Measurements from ENCODE around the gene SFT2D2.

Gene SFT2D2

DNA sequence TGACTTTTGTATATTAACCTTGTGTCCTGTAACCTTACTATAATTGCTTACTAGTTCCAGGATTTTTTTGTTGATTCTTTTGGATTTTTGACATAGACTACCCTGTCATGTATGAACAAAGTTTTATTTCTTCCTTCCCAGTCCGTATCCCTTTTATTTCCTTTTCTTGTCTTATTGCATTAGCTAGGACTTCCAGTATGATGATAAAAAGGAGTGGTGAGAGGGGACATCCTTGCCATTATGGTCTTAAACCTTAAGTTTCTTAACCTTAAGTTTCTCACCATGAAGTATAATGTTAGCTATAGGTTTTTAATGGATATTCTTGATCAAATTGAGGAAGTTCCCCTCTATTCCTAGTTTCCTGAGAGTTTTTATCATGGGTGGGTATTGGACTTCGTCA lies 30.4 kb downstream of the SFT2D2 start:
- Histone ChIP-seq H3K9me3 (replicated peaks; ENCODE audit: insufficient read depth, low read length) (no peaks in the 10 kb centered on the region), H3K4me3 (ENCODE audit: low read length) (no peak overlapping the region), H3K36me3 (replicated peaks; ENCODE audit: insufficient read depth, low read length) (0 out of 2 replicates have a peak, but pooled peaks cover 3% of the 10 kb centered on the region), H3K4me2 (ENCODE audit: low read depth, low read length) (no peak overlapping the region), H3K9ac (ENCODE audit: low read length) (no peak overlapping the region), H2AFZ (ENCODE audit: low read length) (no peak overlapping the region), H3K9me2 (replicated peaks; ENCODE audit: insufficient read depth, low read length) (no peaks in the 10 kb centered on the region), H4K20me1 (ENCODE audit: insufficient read depth, low read length) (no peaks in the 10 kb centered on the region), H3F3A (ENCODE audit: insufficient read depth, low read length) (no peaks in the 10 kb centered on the region), H3K27ac (ENCODE audit: low read length) (no peak overlapping the region), H3K27me3 (replicated peaks; ENCODE audit: insufficient read depth, low read length) (no peaks in the 10 kb centered on the region), H3K4me1 (ENCODE audit: low read length) (no peaks in the 10 kb centered on the region), H3K79me2 (ENCODE audit: low read length) (no peaks in the 10 kb centered on the region; the same call in 1 of the 2 replicates)
- no peak for DNase-seq
- TF ChIP-seq EZH2phosphoT487 (IDR thresholded peaks at IDR 0.05; ENCODE audit: low read length) (no peak), EZH2 (optimal IDR thresholded peaks at IDR 0.05; ENCODE audit: low read depth, low read length) (no peak)
- TF ChIP-seq, protein P1, sequence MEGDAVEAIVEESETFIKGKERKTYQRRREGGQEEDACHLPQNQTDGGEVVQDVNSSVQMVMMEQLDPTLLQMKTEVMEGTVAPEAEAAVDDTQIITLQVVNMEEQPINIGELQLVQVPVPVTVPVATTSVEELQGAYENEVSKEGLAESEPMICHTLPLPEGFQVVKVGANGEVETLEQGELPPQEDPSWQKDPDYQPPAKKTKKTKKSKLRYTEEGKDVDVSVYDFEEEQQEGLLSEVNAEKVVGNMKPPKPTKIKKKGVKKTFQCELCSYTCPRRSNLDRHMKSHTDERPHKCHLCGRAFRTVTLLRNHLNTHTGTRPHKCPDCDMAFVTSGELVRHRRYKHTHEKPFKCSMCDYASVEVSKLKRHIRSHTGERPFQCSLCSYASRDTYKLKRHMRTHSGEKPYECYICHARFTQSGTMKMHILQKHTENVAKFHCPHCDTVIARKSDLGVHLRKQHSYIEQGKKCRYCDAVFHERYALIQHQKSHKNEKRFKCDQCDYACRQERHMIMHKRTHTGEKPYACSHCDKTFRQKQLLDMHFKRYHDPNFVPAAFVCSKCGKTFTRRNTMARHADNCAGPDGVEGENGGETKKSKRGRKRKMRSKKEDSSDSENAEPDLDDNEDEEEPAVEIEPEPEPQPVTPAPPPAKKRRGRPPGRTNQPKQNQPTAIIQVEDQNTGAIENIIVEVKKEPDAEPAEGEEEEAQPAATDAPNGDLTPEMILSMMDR (IDR thresholded peaks at IDR 0.05; ENCODE audit: low read length), result no peak

DNA sequence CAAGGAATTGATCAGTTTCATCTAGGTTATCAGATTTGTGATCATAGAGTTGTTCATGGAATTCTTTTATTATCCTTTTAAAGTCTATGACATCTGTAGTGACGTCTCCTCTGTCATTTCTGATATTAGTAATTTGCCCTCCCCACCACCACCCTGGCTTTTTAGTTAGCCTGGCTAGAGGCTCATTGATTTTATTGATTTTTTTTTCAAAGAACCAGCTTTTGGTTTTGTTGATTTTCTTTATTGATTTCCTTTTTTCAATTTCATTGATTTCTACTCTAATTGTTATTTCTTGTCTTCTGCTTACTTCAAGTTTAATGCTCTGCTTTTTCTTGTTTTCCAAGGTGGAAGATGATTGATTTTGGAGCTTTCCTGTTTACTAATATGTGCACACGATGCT lies 31.6 kb downstream of the SFT2D2 start:
- Histone ChIP-seq H3K4me1 (ENCODE audit: low read length) (no peaks in the 10 kb centered on the region), H3K4me2 (ENCODE audit: low read depth, low read length) (no peak overlapping the region), H3K9me2 (replicated peaks; ENCODE audit: insufficient read depth, low read length) (no peaks in the 10 kb centered on the region), H2AFZ (ENCODE audit: low read length) (no peak overlapping the region), H3K9ac (ENCODE audit: low read length) (no peak overlapping the region), H3F3A (ENCODE audit: insufficient read depth, low read length) (no peaks in the 10 kb centered on the region), H3K9me3 (replicated peaks; ENCODE audit: insufficient read depth, low read length) (no peaks in the 10 kb centered on the region), H3K4me3 (ENCODE audit: low read length) (no peak overlapping the region), H3K27me3 (replicated peaks; ENCODE audit: insufficient read depth, low read length) (no peaks in the 10 kb centered on the region), H4K20me1 (ENCODE audit: insufficient read depth, low read length) (no peaks in the 10 kb centered on the region), H3K79me2 (ENCODE audit: low read length) (no peaks in the 10 kb centered on the region; the same call in 1 of the 2 replicates), H3K27ac (ENCODE audit: low read length) (no peak overlapping the region), H3K36me3 (replicated peaks; ENCODE audit: insufficient read depth, low read length) (0 out of 2 replicates have a peak, but pooled peaks cover 3% of the 10 kb centered on the region)
- DNase-seq, result no peak
- TF ChIP-seq, protein P1 (IDR thresholded peaks at IDR 0.05; ENCODE audit: low read length), result no peak
- TF ChIP-seq EZH2phosphoT487 (IDR thresholded peaks at IDR 0.05; ENCODE audit: low read length) (no peak), EZH2 (optimal IDR thresholded peaks at IDR 0.05; ENCODE audit: low read depth, low read length) (no peak)

DNA sequence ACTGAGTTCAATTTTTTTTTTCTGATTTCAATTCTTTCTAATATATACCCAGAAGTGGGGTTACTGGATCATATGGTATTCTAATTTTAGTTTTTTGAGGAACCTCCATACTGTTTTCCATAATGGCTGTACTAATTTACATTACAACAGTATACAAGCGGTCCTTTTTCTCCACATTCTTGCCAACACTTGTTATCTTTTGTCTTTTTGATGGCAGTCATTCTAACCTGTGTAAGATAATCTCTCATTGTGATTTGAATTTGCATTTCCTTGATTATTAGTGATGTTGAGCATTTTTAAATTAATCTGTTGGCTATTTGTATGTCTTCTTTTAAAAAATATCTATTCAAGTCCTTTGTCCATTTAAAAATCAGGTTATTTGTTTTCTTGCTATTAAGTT lies 33.8 kb downstream of the SFT2D2 start:
- no peaks in the 10 kb centered on the region for H3K4me1 ChIP-seq (ENCODE audit: low read length)
- H3K27me3 ChIP-seq (replicated peaks; ENCODE audit: insufficient read depth, low read length), result no peaks in the 10 kb centered on the region
- H3K36me3 ChIP-seq (replicated peaks; ENCODE audit: insufficient read depth, low read length), result 0 out of 2 replicates have a peak, but pooled peaks cover 3% of the 10 kb centered on the region
- H3K9me2 ChIP-seq (replicated peaks; ENCODE audit: insufficient read depth, low read length), result no peaks in the 10 kb centered on the region
- H3K9ac ChIP-seq (ENCODE audit: low read length), result no peak overlapping the region
- H3F3A ChIP-seq (ENCODE audit: insufficient read depth, low read length), result no peaks in the 10 kb centered on the region
- no peak overlapping the region for H3K4me2 ChIP-seq (ENCODE audit: low read depth, low read length)
- TF ChIP-seq EZH2phosphoT487 (IDR thresholded peaks at IDR 0.05; ENCODE audit: low read length), result no peak
- TF ChIP-seq, protein P1 (IDR thresholded peaks at IDR 0.05; ENCODE audit: low read length), result no peak
- no peak for TF ChIP-seq EZH2 (optimal IDR thresholded peaks at IDR 0.05; ENCODE audit: low read depth, low read length)
- H3K27ac ChIP-seq (ENCODE audit: low read length), result no peak overlapping the region
- no peaks in the 10 kb centered on the region for H3K9me3 ChIP-seq (replicated peaks; ENCODE audit: insufficient read depth, low read length)
- H4K20me1 ChIP-seq (ENCODE audit: insufficient read depth, low read length), result no peaks in the 10 kb centered on the region
- H3K79me2 ChIP-seq (ENCODE audit: low read length), result no peaks in the 10 kb centered on the region; the same call in 1 of the 2 replicates
- H3K4me3 ChIP-seq (ENCODE audit: low read length), result no peak overlapping the region
- no peak overlapping the region for H2AFZ ChIP-seq (ENCODE audit: low read length)
- no peak for DNase-seq
